SK-N-SH (cell line): Measurements from ENCODE around the gene KRT24. TPM values are rescaled to one million over a fixed set of nuclear protein-coding genes. Genes with fewer than 3 reads are reported as not detected.

Experiments
- CTCF ChIA-PET: fragments of 300-600, 350-600 bp; formaldehyde crosslinking; extraction: SDS; loops from one replicate; lab custom pipeline; 2021; lab: Yijun Ruan, JAX
- POLR2A ChIA-PET: fragments of 350-600 bp; sonication (Branson Sonifier 250); formaldehyde crosslinking; extraction: SDS; loops from one replicate; lab custom pipeline; 2020; ENCODE audit warnings: antibody characterized with exemption, inconsistent platforms; lab: Yijun Ruan, JAX
- DNase-seq: peaks from one replicate; pipeline ENCODE4 v3.0.0; 2012
- H2AFZ ChIP-seq: fragments of 200-600 bp; sonication (generic); 2 replicates; pipeline ENCODE4 v1.8.1; 2016; ENCODE audit warnings: antibody characterized with exemption, mild to moderate bottlenecking, low read depth
- H3F3A ChIP-seq: fragments of 200-600 bp; sonication (generic); replicated peaks from 2 replicates; pipeline ENCODE3; 2016; ENCODE audit warnings: antibody characterized with exemption, mild to moderate bottlenecking; ENCODE audit not compliant: insufficient read depth
- H3K27ac ChIP-seq, 2 experiments: fragments of 200-500 bp in 1 of 2; fragments of 200-600 bp in 1 of 2; sonication (Bioruptor generic) in 1 of 2; sonication (generic), shearing (Covaris generic) in 1 of 2; 2 replicates each; pipeline versions ENCODE4 v1.5.1 to v1.6.1; 2014 to 2016; ENCODE audit warnings: low read depth in 2 of 2, inconsistent platforms in 1 of 2, low read length in 1 of 2, mild to moderate bottlenecking in 1 of 2, mixed read lengths in 1 of 2
- H3K27me3 ChIP-seq: fragments of 200-600 bp; sonication (generic), shearing (Covaris generic); 2 replicates; pipeline ENCODE4 v1.6.1; 2016; ENCODE audit warnings: mixed run types; ENCODE audit not compliant: insufficient read depth
- H3K36me3 ChIP-seq, 2 experiments: fragments of 200-500 bp in 1 of 2; fragments of 200-600 bp in 1 of 2; sonication (Bioruptor generic) in 1 of 2; sonication (generic) in 1 of 2; replicated peaks in 1 of 2; 2 replicates each; pipeline versions ENCODE3 to v1.5.1; 2014 to 2016; ENCODE audit warnings: low read length in 1 of 2, mild to moderate bottlenecking in 1 of 2; ENCODE audit not compliant: insufficient read depth in 2 of 2, control insufficient read depth in 1 of 2
- H3K4me1 ChIP-seq, 2 experiments: fragments of 200-500 bp in 1 of 2; fragments of 200-600 bp in 1 of 2; sonication (Bioruptor generic) in 1 of 2; sonication (generic), shearing (Covaris generic) in 1 of 2; 2 replicates each; pipeline versions ENCODE4 v1.5.1 to v1.6.1; 2014 to 2016; ENCODE audit warnings: low read depth in 1 of 2, low read length in 1 of 2, mixed run types in 1 of 2; ENCODE audit not compliant: insufficient read depth in 2 of 2, control insufficient read depth in 1 of 2
- H3K4me2 ChIP-seq: fragments of 200-600 bp; sonication (generic), shearing (Covaris generic); 2 replicates; pipeline ENCODE4 v1.6.1; 2017; ENCODE audit warnings: mixed run types
- H3K4me3 ChIP-seq, 2 experiments: fragments of 200-500 bp in 1 of 2; fragments of 200-600 bp in 1 of 2; sonication (Bioruptor generic) in 1 of 2; sonication (generic), shearing (Covaris generic) in 1 of 2; 2 replicates each; pipeline versions ENCODE4 v1.5.1 to v1.8.1; 2014 to 2016; ENCODE audit warnings: low read depth in 2 of 2, inconsistent platforms in 1 of 2, low read length in 1 of 2, mild to moderate bottlenecking in 1 of 2, mixed read lengths in 1 of 2, moderate library complexity in 1 of 2
- H3K79me2 ChIP-seq: fragments of 200-600 bp; sonication (generic); 2 replicates; pipeline ENCODE4 v1.8.1; 2017; ENCODE audit warnings: mild to moderate bottlenecking; ENCODE audit not compliant: insufficient read depth
- H3K9ac ChIP-seq: fragments of 200-600 bp; sonication (generic); 2 replicates; pipeline ENCODE4 v1.6.1; 2017; ENCODE audit warnings: mixed run types
- H3K9me2 ChIP-seq: fragments of 200-600 bp; sonication (generic); 2 replicates; pipeline ENCODE4 v1.6.1; 2017; ENCODE audit warnings: mixed run types
- H3K9me3 ChIP-seq: fragments of 200-600 bp; sonication (generic); 2 replicates; pipeline ENCODE4 v1.6.1; 2017; ENCODE audit warnings: mixed run types, mild to moderate bottlenecking, moderate library complexity
- H4K20me1 ChIP-seq: fragments of 200-600 bp; sonication (generic); 2 replicates; pipeline ENCODE4 v1.6.1; 2017; ENCODE audit warnings: mild to moderate bottlenecking, mixed run types; ENCODE audit not compliant: insufficient read depth
- ELF1 ChIP-seq: IDR thresholded peaks from 2 replicates; pipeline ENCODE4 v1.4.0; 2012
- EZH2phosphoT487 ChIP-seq: fragments of 200-600 bp; sonication (generic); IDR thresholded peaks from 2 replicates; pipeline ENCODE4 v1.6.1; 2017; ENCODE audit warnings: low read depth, mixed run types, mild to moderate bottlenecking, antibody characterized with exemption, moderate library complexity, borderline replicate concordance
- FOSL2 ChIP-seq: IDR thresholded peaks from 2 replicates; pipeline ENCODE4 v1.4.0; 2012; ENCODE audit warnings: low read depth, mild to moderate bottlenecking, moderate library complexity, borderline replicate concordance
- FOXM1 ChIP-seq: IDR thresholded peaks from 2 replicates; pipeline ENCODE4 v1.4.0; 2012; ENCODE audit warnings: low read depth, mild to moderate bottlenecking
- GABPA ChIP-seq: IDR thresholded peaks from 2 replicates; pipeline ENCODE4 v1.4.0; 2012; ENCODE audit warnings: low read depth, mild to moderate bottlenecking
- IRF3 ChIP-seq: fragments of 150-350 bp; IDR thresholded peaks from 2 replicates; pipeline ENCODE4 v1.6.1; 2016; ENCODE audit warnings: mild to moderate bottlenecking, low read depth, low read length
- NFIC ChIP-seq: IDR thresholded peaks from 2 replicates; pipeline ENCODE4 v1.4.0; 2012; ENCODE audit warnings: borderline replicate concordance
- PBX3 ChIP-seq: IDR thresholded peaks from 2 replicates; pipeline ENCODE4; 2012
- POLR2AphosphoS5 ChIP-seq: IDR thresholded peaks from 2 replicates; pipeline ENCODE4 v1.6.1; 2012; ENCODE audit warnings: low read depth, low read length
- SIN3A ChIP-seq: IDR thresholded peaks from 2 replicates; pipeline ENCODE4 v1.6.1; 2012; ENCODE audit warnings: low read depth, mild to moderate bottlenecking, low read length, moderate library complexity, borderline replicate concordance
- TCF12 ChIP-seq: IDR thresholded peaks from 2 replicates; pipeline ENCODE4 v1.4.0; 2012
- TEAD4 ChIP-seq: IDR thresholded peaks from 2 replicates; pipeline ENCODE4 v1.4.0; 2012; ENCODE audit warnings: mild to moderate bottlenecking, borderline replicate concordance; ENCODE audit not compliant: insufficient read depth
- USF1 ChIP-seq: IDR thresholded peaks from 2 replicates; pipeline ENCODE4 v1.4.0; 2012; ENCODE audit warnings: low read depth, borderline replicate concordance
- USF2 ChIP-seq: fragments of 150-350 bp; IDR thresholded peaks from 2 replicates; pipeline ENCODE4 v1.6.1; 2017; ENCODE audit warnings: antibody characterized with exemption, low read length, low read depth, borderline replicate concordance
- YY1 ChIP-seq: IDR thresholded peaks from 2 replicates; pipeline ENCODE4 v1.4.0; 2012; ENCODE audit warnings: low read depth, mild to moderate bottlenecking
- ZBTB33 ChIP-seq: IDR thresholded peaks from 2 replicates; pipeline ENCODE4 v1.4.0; 2012; ENCODE audit warnings: low read depth, borderline replicate concordance
- WGBS: methylation state at CpG from one replicate; pipeline ENCODE4 v1.1.6; 2017; ENCODE audit warnings: low lambda C conversion rate; 5-methylcytosine and 5-hydroxymethylcytosine counted together
- polyA plus RNA-seq, 3 experiments: library from polyadenylated mRNA; depleted of rRNA; stranded (reverse); fragments of >200 nt; gene quantifications; 2 replicates each; pipeline ENCODE4 v1.2.3, GENCODE V29; 2012
- TF ChIP-seq, protein P1 (sequence below): IDR thresholded peaks from 2 replicates; pipeline ENCODE4 v1.6.1; 2012; ENCODE audit warnings: mild to moderate bottlenecking, low read depth, low read length, moderate library complexity
- TF ChIP-seq, protein P2 (sequence below): IDR thresholded peaks from 2 replicates; pipeline ENCODE4 v1.4.0; 2012; ENCODE audit warnings: low read depth
- TF ChIP-seq, protein P3 (sequence below): fragments of 200-600 bp; sonication (generic); IDR thresholded peaks from 2 replicates; pipeline ENCODE4 v1.6.1; 2017; ENCODE audit warnings: antibody characterized with exemption, mild to moderate bottlenecking, moderate library complexity

Gene KRT24
- polyA plus RNA-seq, 1 of the 3 experiments (the other 2 are of a cell fraction) = not detected

- 28% methylated on average over 1 of the region's 1 CpG for WGBS
- H3K79me2 ChIP-seq = no peaks in the 10 kb centered on the region
- no peak for TF ChIP-seq USF2
- no peak for TF ChIP-seq FOXM1
- no peak for TF ChIP-seq NFIC
- TF ChIP-seq, protein P1, sequence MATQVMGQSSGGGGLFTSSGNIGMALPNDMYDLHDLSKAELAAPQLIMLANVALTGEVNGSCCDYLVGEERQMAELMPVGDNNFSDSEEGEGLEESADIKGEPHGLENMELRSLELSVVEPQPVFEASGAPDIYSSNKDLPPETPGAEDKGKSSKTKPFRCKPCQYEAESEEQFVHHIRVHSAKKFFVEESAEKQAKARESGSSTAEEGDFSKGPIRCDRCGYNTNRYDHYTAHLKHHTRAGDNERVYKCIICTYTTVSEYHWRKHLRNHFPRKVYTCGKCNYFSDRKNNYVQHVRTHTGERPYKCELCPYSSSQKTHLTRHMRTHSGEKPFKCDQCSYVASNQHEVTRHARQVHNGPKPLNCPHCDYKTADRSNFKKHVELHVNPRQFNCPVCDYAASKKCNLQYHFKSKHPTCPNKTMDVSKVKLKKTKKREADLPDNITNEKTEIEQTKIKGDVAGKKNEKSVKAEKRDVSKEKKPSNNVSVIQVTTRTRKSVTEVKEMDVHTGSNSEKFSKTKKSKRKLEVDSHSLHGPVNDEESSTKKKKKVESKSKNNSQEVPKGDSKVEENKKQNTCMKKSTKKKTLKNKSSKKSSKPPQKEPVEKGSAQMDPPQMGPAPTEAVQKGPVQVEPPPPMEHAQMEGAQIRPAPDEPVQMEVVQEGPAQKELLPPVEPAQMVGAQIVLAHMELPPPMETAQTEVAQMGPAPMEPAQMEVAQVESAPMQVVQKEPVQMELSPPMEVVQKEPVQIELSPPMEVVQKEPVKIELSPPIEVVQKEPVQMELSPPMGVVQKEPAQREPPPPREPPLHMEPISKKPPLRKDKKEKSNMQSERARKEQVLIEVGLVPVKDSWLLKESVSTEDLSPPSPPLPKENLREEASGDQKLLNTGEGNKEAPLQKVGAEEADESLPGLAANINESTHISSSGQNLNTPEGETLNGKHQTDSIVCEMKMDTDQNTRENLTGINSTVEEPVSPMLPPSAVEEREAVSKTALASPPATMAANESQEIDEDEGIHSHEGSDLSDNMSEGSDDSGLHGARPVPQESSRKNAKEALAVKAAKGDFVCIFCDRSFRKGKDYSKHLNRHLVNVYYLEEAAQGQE = no peak
- no peak for TF ChIP-seq TEAD4
- TF ChIP-seq YY1 = no peak
- no peak for TF ChIP-seq FOSL2
- no peak for TF ChIP-seq ZBTB33
- TF ChIP-seq TCF12 = no peak
- no peak for TF ChIP-seq SIN3A
- TF ChIP-seq POLR2AphosphoS5 = no peak
- TF ChIP-seq USF1 = no peak
- TF ChIP-seq IRF3 = no peak
- TF ChIP-seq, protein P2, sequence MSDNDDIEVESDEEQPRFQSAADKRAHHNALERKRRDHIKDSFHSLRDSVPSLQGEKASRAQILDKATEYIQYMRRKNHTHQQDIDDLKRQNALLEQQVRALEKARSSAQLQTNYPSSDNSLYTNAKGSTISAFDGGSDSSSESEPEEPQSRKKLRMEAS = no peak
- no peak for TF ChIP-seq PBX3
- TF ChIP-seq ELF1 = no peak
- no peak for TF ChIP-seq EZH2phosphoT487
- TF ChIP-seq, protein P3, sequence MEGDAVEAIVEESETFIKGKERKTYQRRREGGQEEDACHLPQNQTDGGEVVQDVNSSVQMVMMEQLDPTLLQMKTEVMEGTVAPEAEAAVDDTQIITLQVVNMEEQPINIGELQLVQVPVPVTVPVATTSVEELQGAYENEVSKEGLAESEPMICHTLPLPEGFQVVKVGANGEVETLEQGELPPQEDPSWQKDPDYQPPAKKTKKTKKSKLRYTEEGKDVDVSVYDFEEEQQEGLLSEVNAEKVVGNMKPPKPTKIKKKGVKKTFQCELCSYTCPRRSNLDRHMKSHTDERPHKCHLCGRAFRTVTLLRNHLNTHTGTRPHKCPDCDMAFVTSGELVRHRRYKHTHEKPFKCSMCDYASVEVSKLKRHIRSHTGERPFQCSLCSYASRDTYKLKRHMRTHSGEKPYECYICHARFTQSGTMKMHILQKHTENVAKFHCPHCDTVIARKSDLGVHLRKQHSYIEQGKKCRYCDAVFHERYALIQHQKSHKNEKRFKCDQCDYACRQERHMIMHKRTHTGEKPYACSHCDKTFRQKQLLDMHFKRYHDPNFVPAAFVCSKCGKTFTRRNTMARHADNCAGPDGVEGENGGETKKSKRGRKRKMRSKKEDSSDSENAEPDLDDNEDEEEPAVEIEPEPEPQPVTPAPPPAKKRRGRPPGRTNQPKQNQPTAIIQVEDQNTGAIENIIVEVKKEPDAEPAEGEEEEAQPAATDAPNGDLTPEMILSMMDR = no peak
- TF ChIP-seq GABPA = no peak
- H4K20me1 ChIP-seq = no peaks in the 10 kb centered on the region
- H2AFZ ChIP-seq = no peak overlapping the region
- no peaks in the 10 kb centered on the region for H3K9me3 ChIP-seq
- H3K4me1 ChIP-seq = no peaks in the 10 kb centered on the region
- DNase-seq = no peak
- no peaks in the 10 kb centered on the region for H3K36me3 ChIP-seq
- no peak overlapping the region for H3K4me2 ChIP-seq
- peaks cover 21% of the 10 kb centered on the region; the same call in 1 of the 2 replicates for H3K27me3 ChIP-seq
- no peak overlapping the region for H3K27ac ChIP-seq
- POLR2A ChIA-PET = no interaction called here
- H3F3A ChIP-seq = no peaks in the 10 kb centered on the region
- no peak overlapping the region for H3K4me3 ChIP-seq
- no peaks in the 10 kb centered on the region for H3K9me2 ChIP-seq
- no peak overlapping the region for H3K9ac ChIP-seq
- CTCF ChIA-PET = no interaction called here
Observed at GRCh38 chr17:40724656-40725055, 21.1 kb upstream of the KRT24 start.
